ENCODE data around the gene HPS6.
A peak's percentile ranks its signal among the peaks of the same experiment; 100 is the strongest.

HPS6 gene

GRCh38 chr10:102069071-102069470 is 3.9 kb downstream of the HPS6 start:
- DNase-seq: no peak

- DNase-seq: peak; percentile 84
Measured at GRCh38 chr10:102072673-102073527, 7.8 kb downstream of the HPS6 start.

GRCh38 chr10:102083541-102083940 is 18.4 kb downstream of the HPS6 start:
- no peak for DNase-seq

GRCh38 chr10:102085336-102085735 is 20.2 kb downstream of the HPS6 start:
- DNase-seq: no peak

- no peak for DNase-seq
Measured at GRCh38 chr10:102086196-102086595, 21.0 kb downstream of the HPS6 start.

GRCh38 chr10:102090772-102091171 is 25.6 kb downstream of the HPS6 start:
- DNase-seq: no peak

- no peak for DNase-seq
Measured at GRCh38 chr10:102096449-102096848, 31.3 kb downstream of the HPS6 start.

- DNase-seq: no peak
Measured at GRCh38 chr10:102101152-102101551, 36.0 kb downstream of the HPS6 start.

GRCh38 chr10:102102421-102102820 is 37.3 kb downstream of the HPS6 start:
- no peak for DNase-seq

- no peak for DNase-seq
Measured at GRCh38 chr10:102106998-102107397, 41.8 kb downstream of the HPS6 start.

- no peak for DNase-seq
Measured at GRCh38 chr10:102109166-102110116, 44.3 kb downstream of the HPS6 start.

GRCh38 chr10:102111276-102111675 is 46.1 kb downstream of the HPS6 start:
- DNase-seq: no peak

GRCh38 chr10:102112210-102112817 is 47.2 kb downstream of the HPS6 start:
- DNase-seq: no peak

- DNase-seq: no peak
Measured at GRCh38 chr10:102113261-102113955, 48.3 kb downstream of the HPS6 start.

GRCh38 chr10:102113956-102114857 is 49.1 kb downstream of the HPS6 start:
- DNase-seq: peak; percentile 32

- peak; percentile 93 for DNase-seq
Measured at GRCh38 chr10:102114861-102115618, 49.9 kb downstream of the HPS6 start.

- no peak for DNase-seq
Measured at GRCh38 chr10:102115775-102116174, 50.6 kb downstream of the HPS6 start.

GRCh38 chr10:102116656-102117055 is 51.5 kb downstream of the HPS6 start:
- no peak for DNase-seq

All from midbrain (tissue), 1 donor.